Ecto neural progenitor cell (in vitro differentiated cells): ENCODE data around the gene PAX2.
A peak's percentile ranks its signal among the peaks of the same experiment; 100 is the strongest.

Source experiments
- DNase-seq: peaks from one replicate; pipeline ENCODE4 v3.0.0-alpha.2; 2018; ENCODE audit warnings: low spot score

The PAX2 gene

GRCh38 chr10:100876585-100877460 is 131.4 kb downstream of the PAX2 start:
- no peak for DNase-seq

GRCh38 chr10:100877461-100877850 is 132.1 kb downstream of the PAX2 start:
- DNase-seq: no peak

- peak; percentile 87 for DNase-seq
These were observed 133.0 kb downstream of the PAX2 start for GRCh38 chr10:100878291-100878910.
